ENCODE data around the gene GRIN3B.

Gene GRIN3B

DNA sequence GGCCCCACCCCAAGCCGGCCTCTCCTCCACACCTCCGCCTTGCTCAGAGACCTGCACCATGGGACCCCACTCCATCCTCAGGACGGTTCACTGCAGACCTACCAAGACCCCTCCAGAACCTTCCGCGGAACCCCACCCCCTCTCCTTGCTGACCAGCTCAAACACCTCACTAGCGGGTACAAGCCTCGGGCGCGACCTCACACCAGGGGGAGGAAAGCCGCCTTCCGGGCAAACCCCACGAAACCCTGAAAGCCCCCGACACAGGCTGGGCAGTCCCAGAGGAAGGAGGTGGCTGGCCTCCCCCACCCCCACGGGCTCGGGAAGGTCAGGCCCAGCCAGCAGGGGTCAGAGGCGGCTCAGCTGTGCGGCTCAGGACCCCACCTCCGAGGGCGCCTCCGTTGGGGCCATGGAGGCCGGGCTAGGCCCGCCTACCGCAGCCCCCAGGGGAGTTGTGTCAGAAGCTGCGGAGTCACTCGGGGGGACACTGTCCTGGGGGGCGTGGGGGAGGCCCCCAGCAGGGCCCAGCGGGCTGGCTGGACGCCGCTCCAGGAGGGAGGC lies 9.8 kb downstream of the GRIN3B start:
- CTCF ChIA-PET = no interaction called here

DNA sequence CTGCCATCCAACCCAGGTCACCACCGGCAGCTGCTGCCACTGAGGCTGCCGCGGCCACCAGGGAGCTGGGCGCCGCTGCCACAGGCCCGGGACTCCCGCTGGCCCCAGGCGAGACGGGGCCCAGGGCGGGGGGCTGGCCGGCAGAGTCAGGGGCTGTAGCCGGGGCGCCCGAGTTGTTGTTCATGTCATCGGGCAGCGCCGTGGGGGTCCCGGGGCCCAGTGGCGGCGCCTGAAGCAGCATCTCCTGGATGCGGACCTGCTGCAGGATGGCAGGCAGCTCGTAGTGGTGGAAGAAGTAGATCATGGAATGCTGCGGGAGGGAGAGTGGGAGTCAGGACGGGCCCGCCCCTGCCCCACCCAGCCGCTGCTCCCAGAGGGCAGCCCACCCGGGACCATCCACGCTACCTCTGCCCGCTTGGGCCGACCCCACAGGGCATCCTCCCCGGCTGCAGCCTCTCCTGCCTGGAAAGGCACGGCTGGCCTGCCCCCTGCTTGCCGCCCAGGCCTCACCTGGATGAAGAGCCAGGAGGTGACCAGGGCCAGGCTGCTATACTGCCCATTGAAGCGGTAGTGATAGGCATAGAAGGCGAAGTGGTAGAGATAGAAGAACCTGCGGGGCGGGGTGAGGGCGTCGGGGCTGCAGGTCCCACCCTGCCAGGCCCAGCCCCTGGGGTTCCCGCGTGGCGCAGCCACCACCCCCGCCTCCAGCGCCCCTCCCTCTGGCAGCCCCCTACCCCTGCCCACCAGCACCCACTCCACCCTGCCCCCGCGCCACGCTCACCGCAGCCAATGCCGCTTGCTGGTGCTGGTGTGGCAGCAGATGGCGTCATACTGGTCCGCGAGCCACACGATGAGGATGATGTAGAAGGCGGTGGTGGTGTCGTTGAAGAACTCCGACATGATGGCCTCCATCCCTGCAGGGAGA lies 10.6 kb downstream of the GRIN3B start:
- DNase-seq (ENCODE audit: extremely low spot score) = no peak
- ChIA-PET CTCF (no interaction called here), POLR2A (interaction anchor here (1.5 to 1.7 kb wide), 2 partner anchors 9 to 11 kb away, joined by 4 to 6 read pairs; partner anchors contain the start of gene RNU6-2)
- TF ChIP-seq, protein P1, sequence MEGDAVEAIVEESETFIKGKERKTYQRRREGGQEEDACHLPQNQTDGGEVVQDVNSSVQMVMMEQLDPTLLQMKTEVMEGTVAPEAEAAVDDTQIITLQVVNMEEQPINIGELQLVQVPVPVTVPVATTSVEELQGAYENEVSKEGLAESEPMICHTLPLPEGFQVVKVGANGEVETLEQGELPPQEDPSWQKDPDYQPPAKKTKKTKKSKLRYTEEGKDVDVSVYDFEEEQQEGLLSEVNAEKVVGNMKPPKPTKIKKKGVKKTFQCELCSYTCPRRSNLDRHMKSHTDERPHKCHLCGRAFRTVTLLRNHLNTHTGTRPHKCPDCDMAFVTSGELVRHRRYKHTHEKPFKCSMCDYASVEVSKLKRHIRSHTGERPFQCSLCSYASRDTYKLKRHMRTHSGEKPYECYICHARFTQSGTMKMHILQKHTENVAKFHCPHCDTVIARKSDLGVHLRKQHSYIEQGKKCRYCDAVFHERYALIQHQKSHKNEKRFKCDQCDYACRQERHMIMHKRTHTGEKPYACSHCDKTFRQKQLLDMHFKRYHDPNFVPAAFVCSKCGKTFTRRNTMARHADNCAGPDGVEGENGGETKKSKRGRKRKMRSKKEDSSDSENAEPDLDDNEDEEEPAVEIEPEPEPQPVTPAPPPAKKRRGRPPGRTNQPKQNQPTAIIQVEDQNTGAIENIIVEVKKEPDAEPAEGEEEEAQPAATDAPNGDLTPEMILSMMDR (IDR thresholded peaks at IDR 0.05; ENCODE audit: control extremely low read depth, extremely low read depth, low read depth, missing control alignments) = no peak

More for the DNA sequence above, 9.8 kb downstream of the GRIN3B start:
- TF ChIP-seq, protein P1 (IDR thresholded peaks at IDR 0.05; ENCODE audit: control extremely low read depth, extremely low read depth, low read depth, missing control alignments) = no peak
- DNase-seq (ENCODE audit: extremely low spot score) = no peak
- POLR2A ChIA-PET = interaction anchor here (1.5 to 1.7 kb wide), 2 partner anchors 10 to 12 kb away, joined by 4 to 6 read pairs; partner anchors contain the start of gene RNU6-2

DNA sequence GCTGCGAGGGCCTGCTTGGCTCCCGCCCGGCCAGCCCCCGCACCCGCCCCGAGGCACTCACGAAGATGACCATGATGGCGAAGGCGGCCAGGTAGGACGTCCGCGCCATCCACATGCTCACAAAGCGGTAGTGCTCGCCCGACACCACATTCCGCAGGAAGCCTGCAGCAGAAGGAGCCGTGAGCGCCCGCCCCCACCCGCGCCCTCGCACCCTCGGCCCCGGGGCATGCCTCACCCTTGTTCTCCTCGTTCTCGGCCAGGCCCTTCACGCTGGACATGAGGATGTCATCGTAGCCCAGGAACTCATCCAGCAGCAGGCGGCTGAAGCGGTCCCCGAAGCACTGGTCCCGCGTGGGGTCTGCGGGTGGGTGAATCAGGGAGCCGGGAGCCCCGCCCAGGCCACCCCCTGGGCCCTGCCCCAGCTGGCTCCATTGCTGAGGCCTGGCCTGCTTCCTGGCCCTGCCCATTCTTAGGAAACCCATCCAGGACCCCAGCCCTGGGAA lies 11.7 kb downstream of the GRIN3B start:
- ChIA-PET POLR2A (interaction anchor here (1.6 kb wide), 1 partner anchor 215 kb away, joined by 3 read pairs; no protein-coding TSS in a partner anchor), CTCF (no interaction called here)
- DNase-seq (ENCODE audit: extremely low spot score) = no peak
- TF ChIP-seq, protein P1 (IDR thresholded peaks at IDR 0.05; ENCODE audit: control extremely low read depth, extremely low read depth, low read depth, missing control alignments) = no peak

DNA sequence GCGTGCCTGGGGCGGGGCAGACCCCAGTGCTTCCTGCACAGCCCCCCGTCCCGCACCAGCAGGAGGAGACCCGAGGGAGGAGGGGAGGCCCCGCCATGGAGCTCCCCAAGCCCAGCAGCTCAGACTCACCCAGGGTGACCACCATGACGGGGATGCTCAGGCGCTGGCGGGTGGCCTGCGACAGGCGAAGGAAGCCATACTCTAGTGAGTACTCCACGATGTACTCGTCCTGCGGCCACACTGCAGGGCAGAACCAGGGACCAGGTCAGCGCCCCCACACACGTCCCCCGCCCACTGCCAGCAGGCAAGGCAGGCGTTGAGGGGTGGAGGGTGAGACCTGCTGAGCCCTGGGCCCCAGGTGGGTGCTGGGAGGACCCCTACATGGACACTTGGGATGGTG lies 12.1 kb downstream of the GRIN3B start:
- CTCF ChIA-PET = no interaction called here
- no peak for DNase-seq (ENCODE audit: extremely low spot score)
- POLR2A ChIA-PET = interaction anchor here (1.6 kb wide), 1 partner anchor 216 kb away, joined by 3 read pairs; no protein-coding TSS in a partner anchor
- TF ChIP-seq, protein P1 (IDR thresholded peaks at IDR 0.05; ENCODE audit: control extremely low read depth, extremely low read depth, low read depth, missing control alignments) = no peak

DNA sequence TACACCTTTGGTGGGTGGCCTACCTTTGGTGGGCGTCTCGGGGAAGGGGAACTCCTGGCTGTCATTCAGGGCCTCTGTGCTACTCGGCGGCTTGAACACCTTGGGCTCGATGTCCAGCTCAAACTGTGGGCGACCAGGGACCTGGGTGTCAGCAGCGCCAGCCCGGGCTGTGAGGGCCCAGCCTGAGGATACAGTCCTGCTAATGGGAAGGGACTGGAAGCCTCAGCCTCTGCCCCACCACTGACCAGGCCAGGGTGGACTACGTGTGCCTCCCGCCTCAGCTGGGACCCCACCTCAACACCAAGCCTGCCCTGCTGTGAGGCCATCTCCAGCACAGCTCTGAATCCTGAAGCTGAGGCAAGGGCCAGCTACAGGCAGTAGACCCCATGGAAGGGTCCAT lies 13.0 kb downstream of the GRIN3B start:
- ChIA-PET POLR2A (interaction anchor here (0.8 to 1.6 kb wide), 2 partner anchors 8 to 217 kb away, joined by 3 read pairs; partner anchors contain the start of gene RNU6-2), CTCF (interaction anchor here (0.9 to 1.1 kb wide), 2 partner anchors 16 to 32 kb away, joined by 3 to 4 read pairs; no protein-coding TSS in a partner anchor)
- TF ChIP-seq, protein P1 (IDR thresholded peaks at IDR 0.05; ENCODE audit: control extremely low read depth, extremely low read depth, low read depth, missing control alignments) = no peak
- DNase-seq (ENCODE audit: extremely low spot score) = no peak
